NK-92 (cell line): ENCODE measurements around the gene LPIN1.

Experiments used
- DNase-seq: peaks from one replicate; lab custom pipeline; 2025; ENCODE audit not compliant: unreplicated experiment; lab: John Stamatoyannopoulos, UW

LPIN1 gene

DNA sequence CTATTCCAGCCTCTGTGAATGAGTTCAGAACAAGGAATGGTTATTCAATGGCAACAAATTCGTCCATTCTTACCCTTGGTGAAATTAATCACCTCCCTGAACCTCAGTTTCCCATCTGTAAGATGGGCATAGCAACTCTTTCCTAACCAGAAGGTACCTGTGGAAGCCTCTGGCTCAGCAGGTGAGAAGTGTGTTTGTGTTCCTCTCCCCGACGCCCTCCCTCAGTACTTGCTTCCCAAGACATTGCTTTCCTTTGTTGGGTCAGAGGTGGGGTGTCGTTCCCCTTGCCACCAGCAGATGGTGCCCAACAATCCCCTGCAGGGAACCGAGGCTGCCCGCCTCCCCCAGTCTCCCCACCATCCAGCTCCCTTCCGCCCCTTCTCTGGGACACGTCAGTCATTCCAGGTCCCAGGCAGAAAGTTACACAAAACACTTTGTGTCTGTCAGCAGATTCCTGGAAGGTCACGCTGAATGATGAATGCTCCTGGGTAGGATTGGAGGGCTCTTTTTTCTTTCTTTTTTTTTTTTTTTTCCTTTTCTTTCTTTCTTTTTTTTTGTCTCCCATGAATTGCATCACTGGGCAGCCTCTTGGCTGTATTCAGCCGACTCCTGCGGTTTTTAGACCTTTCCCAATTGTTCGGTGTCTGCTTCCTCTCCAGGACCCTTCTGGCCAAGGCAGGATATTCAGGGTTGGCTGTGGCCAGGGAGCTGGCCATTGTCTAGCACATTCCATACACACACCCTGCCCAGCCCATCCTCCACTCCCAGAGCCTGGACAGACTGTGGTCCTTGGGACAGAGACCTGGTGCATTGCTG, 117.3 kb downstream of the LPIN1 start:
- no peak for DNase-seq

GRCh38 chr2:11864724-11865123, 118.3 kb downstream of the LPIN1 start:
- no peak for DNase-seq

- DNase-seq = no peak
Measured at GRCh38 chr2:11865378-11865777, 118.9 kb downstream of the LPIN1 start.

DNA sequence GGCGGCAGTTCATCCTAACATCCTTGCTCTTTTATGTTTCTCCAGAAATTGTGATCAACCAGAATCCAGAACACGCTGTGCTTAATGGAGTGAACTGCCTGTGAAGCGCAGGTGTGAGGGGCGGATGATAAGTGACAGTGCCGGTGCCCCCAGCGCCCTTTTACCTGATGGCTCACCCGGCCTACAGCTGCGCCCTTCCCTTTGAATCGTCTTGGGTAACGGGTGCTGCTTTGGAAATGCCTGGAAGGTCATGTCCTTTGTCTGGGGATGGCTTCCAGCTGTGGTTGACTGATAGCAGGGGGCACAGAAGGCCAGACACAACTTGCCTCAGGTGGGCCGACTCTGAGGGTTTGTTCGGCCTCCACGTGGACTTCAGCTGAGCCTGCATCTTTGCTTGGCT, 119.4 kb downstream of the LPIN1 start:
- no peak for DNase-seq

GRCh38 chr2:11866358-11867335, 120.2 kb downstream of the LPIN1 start:
- no peak for DNase-seq

- no peak for DNase-seq
Measured at GRCh38 chr2:11867926-11868325, 121.5 kb downstream of the LPIN1 start.

- no peak for DNase-seq
Measured at GRCh38 chr2:11869391-11869991, 123.1 kb downstream of the LPIN1 start.

DNA sequence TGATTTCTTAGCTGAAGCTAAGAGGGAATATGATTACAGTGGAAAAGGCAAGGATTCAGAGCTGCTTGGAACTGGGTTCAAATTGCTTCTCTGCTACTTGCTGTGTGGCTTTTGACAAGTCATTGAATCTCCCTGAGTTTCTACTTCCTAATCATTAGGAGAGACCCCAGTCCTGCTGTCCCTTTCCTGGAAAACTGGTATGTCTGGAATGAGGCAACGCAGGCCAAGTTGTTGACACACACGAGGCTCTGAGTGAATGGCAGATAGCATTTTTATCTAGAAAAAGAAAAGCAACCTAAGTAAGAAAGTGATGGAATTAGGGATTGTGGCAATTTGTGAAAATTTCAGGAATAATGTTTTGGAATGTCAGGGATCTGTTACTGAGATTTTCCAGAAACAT, 123.6 kb downstream of the LPIN1 start:
- no peak for DNase-seq

DNA sequence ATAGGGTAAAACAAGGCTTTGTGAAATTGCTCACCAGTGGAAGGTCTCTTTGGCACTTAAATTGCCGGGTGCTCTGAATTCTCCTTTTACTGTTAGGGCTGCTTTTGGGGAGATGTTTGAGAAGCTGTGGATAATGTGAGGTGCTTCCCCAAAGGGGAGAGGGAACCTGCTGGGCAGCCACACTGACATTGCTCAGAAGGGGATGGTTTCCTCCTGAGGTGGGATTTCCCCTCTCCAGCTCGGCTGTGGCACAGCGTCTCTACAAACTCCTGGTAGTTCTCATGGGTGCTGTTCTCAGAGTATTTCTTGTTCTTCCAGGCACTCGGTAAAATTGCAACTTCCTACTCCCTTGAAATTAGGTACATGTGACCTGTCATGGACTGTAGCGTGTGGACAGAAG, 124.2 kb downstream of the LPIN1 start:
- no peak for DNase-seq

- no peak for DNase-seq
Measured at GRCh38 chr2:11871421-11871820, 125.0 kb downstream of the LPIN1 start.

GRCh38 chr2:11872247-11872947, 126.0 kb downstream of the LPIN1 start:
- DNase-seq = no peak

- DNase-seq = no peak
Measured at GRCh38 chr2:11872948-11873269, 126.5 kb downstream of the LPIN1 start.

DNA sequence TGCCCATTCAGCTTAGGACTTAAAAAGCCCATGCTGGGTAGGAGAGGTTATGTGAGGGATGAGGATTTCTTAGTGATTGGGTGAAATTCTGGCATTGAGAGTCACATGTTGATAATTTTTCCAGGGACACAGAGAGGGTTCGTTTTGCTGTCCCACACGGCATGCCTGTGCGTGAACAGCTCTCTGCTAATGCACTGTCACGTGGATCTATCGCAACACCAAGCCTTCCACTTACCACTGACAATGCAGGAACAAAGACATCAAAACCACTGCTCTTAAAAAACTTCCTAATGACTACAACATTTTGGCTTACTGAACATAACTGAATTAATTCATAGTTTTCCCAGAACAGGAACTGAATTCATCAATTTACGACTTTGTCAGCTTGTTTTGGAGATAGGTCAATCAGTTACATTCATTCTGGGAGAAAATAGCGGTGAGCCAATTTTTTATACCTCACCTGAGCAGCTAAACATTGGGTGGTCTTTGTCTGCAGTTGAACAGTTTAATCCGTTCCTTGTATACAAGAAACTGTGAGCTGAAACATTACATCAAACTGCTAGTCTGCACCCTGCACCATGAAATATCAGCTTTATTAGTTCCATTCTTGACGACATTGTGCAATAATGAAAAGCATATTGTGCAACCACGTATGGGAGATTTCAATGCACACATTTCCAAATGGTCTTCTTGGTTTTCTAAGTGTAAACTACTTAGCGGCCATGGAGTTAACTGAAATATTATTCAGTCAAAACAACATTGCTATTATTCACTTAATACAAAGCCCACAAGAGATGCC, 127.1 kb downstream of the LPIN1 start:
- DNase-seq = no peak

DNA sequence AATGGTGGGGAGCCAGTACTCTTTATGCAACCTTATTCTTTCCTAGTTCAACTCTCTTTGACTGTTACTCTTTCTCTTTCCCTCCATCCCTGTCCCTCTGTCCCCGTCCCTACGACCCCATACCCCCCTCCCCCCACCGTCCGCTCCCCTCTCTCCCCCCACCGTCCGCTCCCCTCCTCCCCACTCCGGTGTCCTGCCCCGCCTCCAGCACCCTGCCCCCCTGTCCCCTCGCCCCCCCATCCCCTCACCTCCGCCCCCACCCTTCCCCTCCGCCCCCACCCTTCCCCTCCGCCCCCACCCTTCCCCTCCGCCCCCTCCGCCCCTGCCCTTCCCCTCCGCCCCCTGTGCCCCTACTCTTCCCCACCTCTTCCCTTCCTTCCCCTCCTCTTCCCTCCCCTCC, 128.4 kb downstream of the LPIN1 start:
- DNase-seq = no peak

GRCh38 chr2:11875481-11875880, 129.0 kb downstream of the LPIN1 start:
- DNase-seq = no peak

DNA sequence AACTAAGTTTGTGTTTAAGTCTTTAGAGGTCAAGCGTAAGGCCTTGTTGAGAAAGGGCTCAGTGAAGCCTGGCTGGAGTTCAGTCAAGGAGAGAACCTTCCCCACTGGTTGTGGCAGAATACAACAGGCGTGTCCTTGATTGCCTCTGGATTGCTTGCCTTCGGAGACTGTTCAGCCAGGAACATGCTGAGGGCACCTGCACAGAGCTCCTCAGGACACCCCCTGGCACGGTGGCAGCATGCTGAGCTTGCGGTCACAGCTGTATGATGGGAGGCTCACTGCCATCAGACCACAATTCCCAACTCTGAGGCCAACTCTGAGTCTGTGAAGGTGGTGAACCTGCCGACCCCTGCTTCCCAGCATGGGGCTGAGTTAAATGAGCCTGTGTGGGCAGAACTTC, 130.0 kb downstream of the LPIN1 start:
- no peak for DNase-seq

GRCh38 chr2:11876889-11877288, 130.5 kb downstream of the LPIN1 start:
- no peak for DNase-seq
